ENCODE data around the gene PXMP2.
"Not testable (repeated sequence)": the region's sequence is repeated elsewhere in the genome, so short reads cannot be mapped to it uniquely, and the experiment has no call there.

GRCh38 chr12:132694888-132695287 is 7.5 kb downstream of the PXMP2 start:
- TF ChIP-seq, protein P1, sequence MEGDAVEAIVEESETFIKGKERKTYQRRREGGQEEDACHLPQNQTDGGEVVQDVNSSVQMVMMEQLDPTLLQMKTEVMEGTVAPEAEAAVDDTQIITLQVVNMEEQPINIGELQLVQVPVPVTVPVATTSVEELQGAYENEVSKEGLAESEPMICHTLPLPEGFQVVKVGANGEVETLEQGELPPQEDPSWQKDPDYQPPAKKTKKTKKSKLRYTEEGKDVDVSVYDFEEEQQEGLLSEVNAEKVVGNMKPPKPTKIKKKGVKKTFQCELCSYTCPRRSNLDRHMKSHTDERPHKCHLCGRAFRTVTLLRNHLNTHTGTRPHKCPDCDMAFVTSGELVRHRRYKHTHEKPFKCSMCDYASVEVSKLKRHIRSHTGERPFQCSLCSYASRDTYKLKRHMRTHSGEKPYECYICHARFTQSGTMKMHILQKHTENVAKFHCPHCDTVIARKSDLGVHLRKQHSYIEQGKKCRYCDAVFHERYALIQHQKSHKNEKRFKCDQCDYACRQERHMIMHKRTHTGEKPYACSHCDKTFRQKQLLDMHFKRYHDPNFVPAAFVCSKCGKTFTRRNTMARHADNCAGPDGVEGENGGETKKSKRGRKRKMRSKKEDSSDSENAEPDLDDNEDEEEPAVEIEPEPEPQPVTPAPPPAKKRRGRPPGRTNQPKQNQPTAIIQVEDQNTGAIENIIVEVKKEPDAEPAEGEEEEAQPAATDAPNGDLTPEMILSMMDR (conservative IDR thresholded peaks at IDR 0.05; ENCODE audit: low read length): not testable (repeated sequence)
- TF ChIP-seq EZH2phosphoT487 (IDR thresholded peaks at IDR 0.05; ENCODE audit: borderline replicate concordance): not testable (repeated sequence)
